Pancreas (tissue), 10 donors: ENCODE results near the gene PTK7. TPM values are rescaled to one million over a fixed set of nuclear protein-coding genes. Genes with fewer than 3 reads are reported as not detected.

Experiments
- ATAC-seq, 4 donors: fragments of 200-7000 bp; cut with Tn5 transposase; one replicate each; pipeline versions ENCODE4 v1.8.0 to v1.9.1; 2020; ENCODE audit warnings: mild to moderate bottlenecking in 4 of 4, moderate library complexity in 4 of 4
- DNase-seq, 6 donors: peaks; one replicate each; pipeline ENCODE4 v3.0.0-alpha.2; 2020
- FAIRE-seq: peaks from 2 replicates; lab custom pipeline; 2012; peaks lifted over from hg19 to GRCh38; lab: Jason Lieb, UNC
- H3K27ac ChIP-seq, 4 donors: fragments of 200-600 bp; sonication (generic); 1 replicate in 3 of 4; 2 replicates in 1 of 4; pipeline versions ENCODE4 v1.5.0 to v1.8.0; 2020
- H3K27me3 ChIP-seq, 4 donors: fragments of 200-600 bp; one replicate each; pipeline ENCODE4 v1.8.0; 2021
- H3K36me3 ChIP-seq, 3 donors: fragments of 200-600 bp; sonication (generic) in 1 of 3; one replicate each; pipeline versions ENCODE4 v1.5.0 to v1.8.0; 2020 to 2021
- H3K4me1 ChIP-seq, 3 donors: fragments of 200-600 bp; one replicate each; pipeline ENCODE4 v1.8.0; 2021
- H3K4me3 ChIP-seq, 4 donors: fragments of 200-600 bp; sonication (generic) in 2 of 4; one replicate each; pipeline versions ENCODE4 v1.5.0 to v1.8.0; 2020 to 2021
- H3K9me3 ChIP-seq, 4 donors: fragments of 200-600 bp; one replicate each; pipeline ENCODE4 v1.8.0; 2021
- CTCF ChIP-seq, 4 donors: fragments of 200-600 bp; sonication (generic) in 3 of 4; IDR thresholded peaks; one replicate each; pipeline versions ENCODE4 v1.5.0 to v1.8.0; 2021; ENCODE audit warnings: antibody characterized with exemption in 4 of 4
- WGBS, 2 donors: extraction: QIAGEN DNeasy Blood & Tissue Kit; methylation state at CpG; one replicate each; pipeline ENCODE4 v1.1.7; 2013; 5-methylcytosine and 5-hydroxymethylcytosine counted together
- intact Hi-C, 3 donors: fragments of 100-400 bp; cut with DNase I; formaldehyde crosslinking; loops; one replicate each; pipeline versions ENCODE4 v1.11.1 to v1.14.2; 2022
- polyA plus RNA-seq, 2 donors: library from polyadenylated mRNA; stranded (reverse); fragments of 200-250 nt; gene quantifications; one replicate each; pipeline ENCODE4 v1.2.3, GENCODE V29; 2013
- total RNA-seq, 6 donors: library from RNA; stranded (reverse); fragmentation: NEBNext Ultra II Directional in 4 of 6; extraction: Animal tissue kit (Norgen Biotek cat#: 25700) in 4 of 6; gene quantifications; one replicate each; pipeline versions ENCODE4 v1.2.1 to v1.2.4, GENCODE V29; 2021 to 2023
- donor health status: healthy with polysubstance abuse.
- donor health status: DM: no; HTN: no; CAD: no; lungs with moderate emphysema.
- donor health status: DM: no; HTN: no; CAD: no.
- donor health status: control.
- donor health status: control.
- donor health status: Bipolar disorder and iron deficiency.
- donor health status: DM: yes; HTN: yes; CAD: no.
- donor health status: DM: no; HTN: no; CAD: no.
- donor health status: DM: no; HTN: no; CAD: no.
- donor health status: DM: yes; HTN: yes; CAD: no.

PTK7 gene
- total and polyA plus RNA-seq, 8 donors = 9.8 to 44.2 (median 18.4) TPM

- 8% methylated on average over 20 to 22 of the region's 22 CpGs for WGBS, 2 donors
- Histone ChIP-seq H3K27ac (peak overlapping the region; percentile 77 to 92 (median 85)), H3K9me3 (no peaks in the 10 kb centered on the region), H3K27me3 (no peaks in the 10 kb centered on the region), H3K36me3 (peaks cover 0 to 24% (median 0%) of the 10 kb centered on the region in 3 donors), H3K4me1 (peaks cover 3 to 12% (median 7%) of the 10 kb centered on the region in 3 donors), H3K4me3 (peak overlapping the region; percentile 46 to 87 (median 69))
- TF ChIP-seq CTCF (IDR thresholded peaks at IDR 0.05) = no peak
- intact Hi-C loops = no loop called here
- ATAC-seq (peak; percentile 33 to 57 (median 48)), FAIRE-seq (no peak), DNase-seq (peak in 4 of 6 donors; percentile 27 to 68 (median 43))
Measured at GRCh38 chr6:43052842-43053544, 23.1 kb upstream of the PTK7 start.

- DNase-seq (peak; percentile 90 to 96 (median 94)), ATAC-seq (peak; percentile 93 to 97 (median 95)), FAIRE-seq (no peak)
- 1% methylated on average over 38 to 45 of the region's 45 CpGs for WGBS, 2 donors
- Histone ChIP-seq H3K36me3 (peaks cover 0 to 24% (median 0%) of the 10 kb centered on the region in 3 donors), H3K4me3 (peak within 1 kb of the TSS; percentile 46 to 87 (median 69)), H3K27ac (peak within 1 kb of the TSS; percentile 77 to 92 (median 85)), H3K9me3 (no peaks in the 10 kb centered on the region), H3K4me1 (peaks cover 9 to 19% (median 14%) of the 10 kb centered on the region in 3 donors), H3K27me3 (no peaks in the 10 kb centered on the region)
- TF ChIP-seq CTCF (IDR thresholded peaks at IDR 0.05) = no peak
- intact Hi-C loops = no loop called here
Measured at GRCh38 chr6:43053545-43054205, 22.4 kb upstream of the PTK7 start, which contains the start of gene CUL7. Gene CUL7 (minus strand): TSS chr6:43053851. CDS start chr6:43052788, 1,063 bp downstream.

GRCh38 chr6:43054206-43054943, 21.7 kb upstream of the PTK7 start:
- peaks cover 10 to 21% (median 15%) of the 10 kb centered on the region in 3 donors for H3K4me1 ChIP-seq
- intact Hi-C loops = no loop called here
- FAIRE-seq (no peak), DNase-seq (peak in 2 of 6 donors; percentile 40 to 57), ATAC-seq (no peak)
- 65 to 67% methylated on average over 16 to 17 of the region's 17 CpGs for WGBS, 2 donors
- H3K27ac ChIP-seq = peak overlapping the region; percentile 77 to 92 (median 85)
- no peak for TF ChIP-seq CTCF (IDR thresholded peaks at IDR 0.05)
- peak overlapping the region in 3 of 4 donors; percentile 46 to 87 (median 76) for H3K4me3 ChIP-seq
- peaks cover 0 to 17% (median 0%) of the 10 kb centered on the region in 3 donors for H3K36me3 ChIP-seq
- no peaks in the 10 kb centered on the region for H3K9me3 ChIP-seq
- no peaks in the 10 kb centered on the region for H3K27me3 ChIP-seq

GRCh38 chr6:43055966-43056365, 20.1 kb upstream of the PTK7 start:
- no peak for TF ChIP-seq CTCF (IDR thresholded peaks at IDR 0.05)
- ATAC-seq (no peak), FAIRE-seq (no peak), DNase-seq (no peak)
- peaks cover 16 to 28% (median 24%) of the 10 kb centered on the region in 3 donors for H3K4me1 ChIP-seq
- intact Hi-C loops = no loop called here
- WGBS, 2 donors = 73% methylated on average over 8 of the region's 8 CpGs
- no peaks in the 10 kb centered on the region for H3K9me3 ChIP-seq
- H3K27ac ChIP-seq = no peak overlapping the region
- H3K4me3 ChIP-seq = no peak overlapping the region
- H3K36me3 ChIP-seq = peaks cover 0 to 11% (median 0%) of the 10 kb centered on the region in 3 donors
- no peaks in the 10 kb centered on the region for H3K27me3 ChIP-seq
